ENCODE results near the gene C1QTNF7. TPM values are rescaled to one million over a fixed set of nuclear protein-coding genes. Genes with fewer than 3 reads are reported as not detected.

C1QTNF7 gene
- total RNA-seq, 1 donor from 2014 or later = 28.2 TPM

DNA sequence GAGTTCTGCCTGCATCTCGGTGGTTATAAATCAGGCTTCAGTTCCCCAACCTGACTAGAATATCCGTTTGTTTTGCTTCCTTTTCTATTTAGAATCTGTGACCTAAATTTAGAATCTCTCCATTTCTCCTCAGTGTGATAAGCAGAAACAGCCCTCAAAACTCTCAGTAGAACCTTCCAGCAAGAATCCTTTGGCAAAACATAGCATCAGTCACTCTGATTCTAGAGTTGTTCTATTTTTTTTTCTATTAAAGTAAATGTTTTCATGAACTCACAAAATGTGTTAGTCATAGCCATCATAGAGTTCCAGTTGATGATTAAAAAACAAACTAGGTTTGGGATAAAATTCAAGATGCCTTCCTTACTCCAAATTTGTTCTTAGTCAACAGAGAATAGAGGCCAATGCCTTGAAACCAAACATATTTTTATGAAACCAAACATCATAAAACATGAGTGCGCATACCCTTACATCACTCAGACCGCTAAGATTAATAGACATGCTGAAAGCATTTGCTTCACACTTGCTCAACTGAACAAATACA is 13.2 kb upstream of the C1QTNF7 start:
- DNase-seq (ENCODE audit: low spot score) = no peak

DNA sequence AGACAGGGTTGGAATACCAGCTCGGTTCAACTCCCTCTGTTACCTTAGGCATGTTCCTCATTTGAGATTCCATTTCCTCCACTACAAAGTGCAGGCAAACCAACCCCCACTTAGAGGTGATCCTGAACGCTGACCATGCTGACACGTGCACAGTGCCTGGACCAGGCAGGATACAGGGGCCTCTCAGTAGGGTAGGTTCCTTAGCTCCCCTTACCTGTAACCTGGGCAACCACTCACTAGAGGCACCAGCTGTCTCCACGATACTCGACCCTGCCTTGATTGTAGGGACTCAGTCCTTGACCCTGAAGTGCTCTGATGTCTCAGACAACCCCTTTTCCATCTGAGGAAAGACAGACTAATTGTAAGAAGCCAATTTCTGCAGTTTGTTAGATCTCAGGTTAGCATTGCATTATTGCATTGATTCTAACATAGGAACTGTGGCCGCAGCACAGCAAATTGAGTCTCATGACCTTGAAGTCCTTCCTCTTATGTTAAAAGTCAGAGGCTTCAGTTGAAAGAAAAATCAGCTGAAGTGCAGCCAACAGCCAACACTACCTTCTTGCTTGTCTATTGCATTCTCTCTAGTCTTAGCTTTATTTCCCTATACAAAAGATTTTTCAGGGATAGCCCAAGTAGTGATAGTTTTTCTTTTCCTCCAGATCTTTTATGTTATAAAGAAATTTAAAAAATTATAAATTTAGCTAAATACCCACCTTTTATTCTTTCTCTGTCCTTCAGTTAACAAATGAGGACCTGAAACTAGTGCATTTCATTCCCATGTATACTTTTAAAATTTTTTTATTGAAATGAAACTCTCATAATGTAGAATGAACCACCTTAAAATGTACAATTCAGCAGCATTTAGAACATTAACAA is 11.2 kb upstream of the C1QTNF7 start:
- DNase-seq (ENCODE audit: low spot score) = no peak

DNA sequence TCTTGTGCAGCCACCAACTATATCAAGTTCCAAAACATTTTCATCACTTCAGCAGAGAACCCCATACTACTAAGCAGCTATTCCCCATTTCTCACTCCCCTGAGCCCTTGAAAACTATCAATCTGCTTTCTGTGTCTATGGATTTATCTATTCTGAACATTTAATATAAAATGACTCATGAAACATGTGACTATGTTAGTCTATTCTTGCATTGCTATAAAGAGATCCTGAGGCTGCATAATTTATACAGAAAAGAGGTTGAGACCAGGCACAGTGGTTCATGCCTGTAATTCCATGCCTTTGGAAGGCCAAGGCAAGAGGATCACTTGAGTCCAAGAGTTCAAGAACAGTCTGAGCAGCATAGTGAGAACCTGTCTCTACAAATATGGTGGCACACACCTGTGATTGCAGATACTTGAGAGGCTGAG is 10.6 kb upstream of the C1QTNF7 start:
- DNase-seq (ENCODE audit: low spot score) = no peak

DNA sequence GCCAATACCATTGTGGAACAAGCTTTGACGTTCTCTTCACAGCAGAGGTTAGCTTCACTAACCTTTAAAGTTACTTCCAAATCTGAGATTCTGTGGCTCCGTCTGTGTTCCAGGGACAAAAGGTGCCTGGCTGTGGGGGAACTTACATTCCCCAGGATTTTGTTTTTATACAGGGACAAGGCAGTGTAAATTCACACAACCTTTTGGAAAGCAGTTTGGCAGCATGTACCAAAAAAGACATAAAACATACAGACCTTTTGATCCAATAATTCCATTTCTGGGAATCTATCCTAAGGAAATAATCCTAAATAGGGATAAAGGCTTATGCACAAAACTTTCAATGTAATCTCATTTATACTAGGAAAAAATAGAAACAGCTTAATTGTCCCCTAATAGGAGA is 8.9 kb upstream of the C1QTNF7 start:
- DNase-seq (ENCODE audit: low spot score) = no peak

DNA sequence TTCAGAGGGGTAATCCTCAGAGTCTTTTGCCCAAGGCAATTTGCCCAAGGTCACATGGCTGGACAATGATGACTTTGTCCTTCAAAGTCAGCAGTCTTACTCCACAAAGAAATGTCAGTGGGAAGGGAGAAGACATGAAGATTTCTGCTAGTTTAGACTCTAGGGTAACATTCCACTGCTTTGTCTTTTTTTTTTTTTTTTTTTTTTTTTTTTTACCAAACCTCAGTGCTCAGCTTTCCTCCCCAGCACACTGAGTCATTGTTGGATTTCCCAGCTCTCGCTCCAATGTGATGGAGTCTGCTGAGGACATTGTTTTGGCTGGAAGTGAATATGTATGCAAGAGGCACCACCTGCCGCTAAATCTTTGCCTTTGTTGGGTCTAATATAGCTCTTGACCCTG is 7.2 kb upstream of the C1QTNF7 start:
- no peak for DNase-seq (ENCODE audit: low spot score)

DNA sequence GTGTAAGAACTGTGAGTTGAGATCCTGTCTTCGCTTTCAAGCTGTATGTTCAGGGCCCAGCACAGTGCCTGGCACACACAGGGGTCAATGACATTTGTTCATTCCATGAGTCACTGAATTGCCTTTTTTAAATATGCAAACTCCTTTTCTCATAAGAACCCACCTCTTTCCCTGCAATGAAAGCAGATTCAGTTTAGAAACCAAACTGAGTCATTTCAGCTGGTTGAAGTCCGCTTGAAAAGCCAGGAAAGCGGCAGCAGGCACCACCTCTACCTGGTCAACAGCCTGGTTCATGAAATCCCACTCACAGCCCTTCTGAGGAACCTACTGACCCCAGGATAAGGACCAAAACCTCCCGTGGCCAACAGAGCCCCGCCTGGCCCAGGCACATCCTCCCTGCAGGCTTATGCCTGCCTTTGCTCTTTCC is 4.5 kb upstream of the C1QTNF7 start:
- no peak for DNase-seq (ENCODE audit: low spot score)

DNA sequence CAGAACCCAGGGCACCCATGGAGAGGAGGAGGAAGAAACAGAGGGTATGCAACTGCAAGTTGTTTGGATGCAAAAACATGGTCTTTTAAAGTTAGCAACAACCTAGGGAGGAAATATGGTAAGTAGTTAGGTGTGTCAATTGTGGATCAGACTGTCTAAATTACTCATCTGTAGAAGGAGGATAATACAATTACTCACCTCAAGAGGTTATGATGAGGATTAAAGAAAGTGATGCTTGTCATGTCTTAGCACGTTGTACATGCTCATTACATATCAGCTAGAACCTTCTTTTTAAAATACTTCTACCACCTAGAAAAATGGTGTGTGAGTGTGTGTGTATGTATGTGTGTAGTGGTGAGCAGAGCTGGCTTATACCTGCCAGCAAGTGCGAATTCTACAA is 2.3 kb upstream of the C1QTNF7 start:
- no peak for DNase-seq (ENCODE audit: low spot score)

DNA sequence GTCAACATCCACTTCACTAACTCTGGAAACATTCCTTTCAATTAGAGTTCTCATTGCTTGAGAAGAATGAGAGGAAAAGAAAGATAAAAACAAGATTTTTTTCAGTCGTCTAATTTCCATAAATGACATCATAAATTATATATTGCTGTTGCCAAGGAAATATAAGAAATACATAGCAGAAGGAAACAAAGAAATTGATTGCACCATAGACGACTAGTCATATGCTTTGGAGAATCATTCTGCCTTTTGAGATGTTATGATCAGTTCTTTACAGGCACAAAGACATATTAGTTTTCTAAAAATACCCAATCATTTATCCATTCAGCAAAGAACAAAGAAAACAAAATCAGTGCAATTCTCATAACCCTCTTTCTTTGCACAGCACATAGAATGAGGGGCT is 672 bp upstream of the C1QTNF7 start:
- DNase-seq (ENCODE audit: low spot score) = no peak

DNA sequence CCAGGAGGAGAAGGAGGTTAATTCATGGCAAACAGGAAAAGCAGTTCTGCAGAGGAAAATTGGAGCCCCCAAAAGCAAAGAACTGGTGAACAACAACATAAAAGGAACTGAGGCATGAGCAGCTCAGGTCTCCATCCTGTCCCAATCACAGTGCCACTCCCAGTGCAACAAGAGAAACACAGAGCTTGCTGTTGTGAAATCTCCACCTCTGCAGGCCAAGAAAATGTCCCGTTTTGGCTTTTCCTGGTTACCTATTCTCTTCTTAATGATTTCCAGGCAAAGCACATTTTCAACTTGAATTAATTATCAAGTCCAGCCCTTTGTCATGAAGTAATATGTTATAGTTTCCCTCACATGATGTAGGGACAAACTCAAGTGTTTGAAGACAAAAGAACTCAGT is 778 bp downstream of the C1QTNF7 start:
- DNase-seq (ENCODE audit: low spot score) = no peak

DNA sequence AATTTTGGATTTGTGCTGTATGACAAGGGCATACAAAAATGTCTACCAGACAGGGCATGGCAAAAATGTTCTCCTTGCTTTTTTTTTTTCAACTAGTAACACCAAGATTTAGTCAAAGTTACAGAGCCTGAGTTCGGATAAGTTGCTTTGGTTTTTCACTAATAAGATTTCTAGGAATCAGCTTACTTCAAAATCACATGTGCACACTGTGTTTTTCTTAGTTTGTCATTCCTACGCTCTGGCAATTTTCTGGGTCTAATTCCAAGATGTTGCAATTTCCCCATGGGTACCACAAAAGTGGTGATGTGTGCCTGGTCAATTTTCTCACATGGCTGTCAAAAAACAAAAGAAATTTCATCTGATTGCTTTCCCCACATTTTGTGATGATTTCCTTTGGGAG is 6.3 kb downstream of the C1QTNF7 start:
- no peak for DNase-seq (ENCODE audit: low spot score)

DNA sequence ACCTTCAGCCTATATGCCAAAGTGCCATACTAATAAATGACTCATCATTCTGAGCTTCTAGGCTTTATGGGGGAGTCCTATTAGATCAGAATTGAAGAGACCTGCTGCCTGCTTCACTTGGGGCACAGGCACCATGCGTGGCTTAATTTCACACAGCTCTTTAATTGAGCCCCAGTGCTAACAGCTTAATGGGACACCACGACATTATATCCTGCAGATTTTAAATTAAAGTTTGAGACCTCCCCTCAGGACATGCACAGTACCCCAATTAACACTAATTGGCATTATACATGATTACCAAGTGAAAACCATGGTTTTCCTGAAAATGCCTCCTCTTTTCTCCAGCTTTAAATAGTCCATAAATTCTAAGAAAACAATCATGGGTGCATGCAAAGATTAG is 6.8 kb downstream of the C1QTNF7 start:
- DNase-seq (ENCODE audit: low spot score) = no peak

DNA sequence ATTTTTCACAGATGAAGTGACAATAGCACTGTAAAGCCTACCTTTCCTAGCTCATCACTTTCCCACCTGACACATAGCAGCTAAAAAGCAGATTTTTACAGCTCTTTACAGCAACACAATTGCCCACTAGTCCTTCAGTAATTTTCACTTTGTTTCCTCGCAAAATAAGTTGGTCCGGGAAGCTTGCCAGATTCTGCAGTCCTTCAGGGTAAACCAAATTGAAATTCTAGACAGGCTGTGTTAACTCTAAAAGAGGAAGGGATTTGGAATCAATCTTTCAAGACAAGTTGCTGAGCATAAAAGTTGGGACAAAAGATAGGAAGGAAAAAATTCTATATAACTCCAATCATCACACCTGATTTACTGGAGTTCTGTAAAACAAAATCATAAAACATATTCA is 8.7 kb downstream of the C1QTNF7 start:
- DNase-seq (ENCODE audit: low spot score) = no peak

DNA sequence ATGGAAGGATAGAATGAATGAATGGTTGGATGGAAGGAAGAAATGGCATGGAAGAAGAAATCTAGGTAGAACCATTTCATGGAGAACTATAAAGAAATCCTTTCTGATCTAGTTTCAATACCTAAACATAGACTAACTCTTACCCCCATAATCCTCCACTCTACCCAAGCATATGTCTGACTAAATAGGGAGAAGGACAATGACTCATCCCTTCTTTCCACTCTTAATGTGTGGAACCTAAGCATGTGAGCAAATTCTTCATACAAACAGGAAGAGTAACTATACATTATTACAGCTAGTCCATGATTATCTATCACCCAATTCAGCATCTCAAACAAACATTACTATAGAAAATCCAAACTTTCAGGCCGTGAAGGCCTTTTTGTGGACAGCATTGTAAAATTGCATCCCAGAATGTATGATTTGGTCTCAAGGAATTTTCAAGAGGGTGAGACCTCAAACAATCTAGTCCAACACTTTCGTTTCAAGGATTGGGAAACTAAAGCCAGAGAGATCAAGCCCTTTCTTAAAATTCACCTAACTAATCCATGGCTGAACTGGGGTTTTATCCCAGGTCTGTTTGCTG is 11.2 kb downstream of the C1QTNF7 start:
- DNase-seq (ENCODE audit: low spot score) = no peak

DNA sequence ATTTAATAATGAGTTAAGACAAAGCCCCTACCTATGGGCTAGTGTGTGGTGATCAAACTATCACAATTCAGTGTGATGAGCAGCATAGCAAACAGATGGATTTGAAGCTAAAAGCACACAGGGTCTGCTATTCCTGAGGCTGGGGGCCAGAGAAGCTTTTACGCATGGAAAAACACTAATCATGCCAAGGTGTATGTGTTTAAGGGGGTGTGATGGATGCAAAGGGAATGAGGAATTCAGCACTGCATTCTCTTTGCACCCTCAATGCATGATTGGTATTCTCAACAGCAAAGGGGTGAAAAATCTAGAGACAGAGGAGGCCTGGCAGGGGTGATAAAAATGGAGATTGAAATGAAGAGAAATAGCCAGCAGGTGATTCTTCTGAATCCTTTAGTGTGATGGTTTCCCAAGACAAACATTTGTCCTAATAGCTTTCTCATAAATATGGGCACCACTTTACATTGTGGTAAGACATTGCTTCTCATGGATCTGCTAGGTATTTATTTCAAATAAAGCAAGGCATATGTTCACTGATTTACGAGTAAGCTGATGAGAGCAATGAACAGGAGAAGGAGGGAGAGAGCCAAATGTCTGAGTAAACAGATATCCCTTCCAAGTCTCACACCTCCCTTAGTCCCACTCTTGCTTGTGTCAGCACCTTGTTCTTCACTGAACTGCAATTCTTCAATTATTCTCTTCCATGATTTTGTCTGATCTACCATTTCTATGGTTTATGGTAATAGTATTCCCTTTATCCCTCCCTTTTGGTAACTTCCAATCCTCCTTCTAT is 15.7 kb downstream of the C1QTNF7 start:
- no peak for DNase-seq (ENCODE audit: low spot score)

DNA sequence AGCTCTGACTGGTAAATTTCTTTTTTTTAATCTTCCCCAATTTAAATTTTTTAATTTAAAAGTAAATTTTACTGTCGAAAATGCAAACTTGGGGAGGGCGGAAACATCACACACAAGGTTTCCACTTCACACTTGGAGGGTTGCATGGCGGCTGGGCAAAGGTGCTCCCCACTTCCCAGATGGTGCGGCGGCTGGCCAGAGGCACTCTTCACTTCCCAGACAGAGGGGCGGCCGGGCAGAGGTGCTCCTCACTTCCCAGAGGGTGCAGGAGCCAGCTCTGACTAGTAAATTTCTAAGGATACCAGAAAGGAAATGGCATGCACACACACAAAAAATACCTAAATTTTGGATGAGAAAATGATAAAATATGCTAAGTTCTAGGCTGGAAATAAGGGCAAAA is 16.4 kb downstream of the C1QTNF7 start:
- DNase-seq (ENCODE audit: low spot score) = no peak

DNA sequence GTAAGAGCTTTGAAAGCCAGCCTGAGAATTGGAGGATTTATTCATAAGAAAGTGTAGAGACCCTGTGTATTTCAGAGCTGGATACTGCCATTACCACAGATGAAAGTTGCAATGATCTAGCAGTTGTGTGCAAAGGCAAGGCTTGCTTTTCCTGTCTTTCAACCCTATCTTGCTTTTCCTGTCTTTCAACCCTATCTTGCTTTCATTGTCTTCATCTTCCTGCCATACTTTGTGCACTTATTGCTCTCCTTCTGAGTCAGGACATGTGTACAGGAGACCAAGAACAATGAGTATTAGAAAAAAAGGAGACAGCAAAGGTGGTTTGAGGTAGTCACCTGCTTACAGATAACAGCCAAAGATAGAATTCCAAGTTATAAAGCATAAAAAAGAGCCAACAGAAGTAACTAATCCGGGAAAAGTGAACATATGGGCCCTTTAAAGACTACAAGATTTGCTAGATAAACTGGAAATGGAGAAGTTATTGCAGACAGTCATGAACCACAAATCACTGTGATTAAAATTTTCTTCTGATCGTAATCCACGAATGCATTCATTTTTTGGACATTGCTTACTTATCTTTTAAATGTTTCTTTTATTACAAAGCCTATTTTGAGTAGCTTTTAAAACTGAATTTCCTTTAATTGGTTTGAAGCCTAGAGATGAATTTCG is 17.2 kb downstream of the C1QTNF7 start:
- no peak for DNase-seq (ENCODE audit: low spot score)

DNA sequence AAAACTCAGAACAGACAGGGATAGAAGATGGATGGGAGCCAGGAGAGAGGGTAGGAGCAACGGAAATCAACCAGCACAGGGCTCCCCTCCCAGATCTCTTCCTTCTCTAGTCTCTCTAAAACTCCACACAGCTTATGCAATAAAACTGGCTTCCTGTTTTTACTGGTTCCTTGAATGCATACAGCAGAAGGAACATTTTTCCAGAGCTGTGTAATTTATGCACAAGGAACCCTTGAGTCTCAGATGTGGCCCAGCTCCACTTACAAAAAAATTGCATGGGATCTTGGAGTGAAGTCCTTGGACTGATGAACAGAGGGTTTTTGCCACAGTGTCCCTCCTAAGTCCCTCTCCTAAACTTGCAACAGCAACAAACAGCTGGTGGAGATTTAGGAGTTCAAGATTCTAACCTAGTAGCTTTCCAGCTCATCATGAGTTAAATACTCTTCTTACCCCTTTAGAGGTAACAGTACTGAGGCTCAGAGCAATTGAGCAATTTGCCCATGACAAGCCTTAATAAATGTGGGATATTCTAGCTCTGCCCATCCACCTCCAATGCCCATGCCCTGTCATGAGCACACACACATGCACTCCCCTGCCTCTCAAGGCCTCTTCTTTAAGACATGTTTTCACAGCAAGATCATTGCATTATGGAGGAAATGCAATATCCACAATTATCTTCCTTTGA is 23.5 kb downstream of the C1QTNF7 start:
- no peak for DNase-seq (ENCODE audit: low spot score)

DNA sequence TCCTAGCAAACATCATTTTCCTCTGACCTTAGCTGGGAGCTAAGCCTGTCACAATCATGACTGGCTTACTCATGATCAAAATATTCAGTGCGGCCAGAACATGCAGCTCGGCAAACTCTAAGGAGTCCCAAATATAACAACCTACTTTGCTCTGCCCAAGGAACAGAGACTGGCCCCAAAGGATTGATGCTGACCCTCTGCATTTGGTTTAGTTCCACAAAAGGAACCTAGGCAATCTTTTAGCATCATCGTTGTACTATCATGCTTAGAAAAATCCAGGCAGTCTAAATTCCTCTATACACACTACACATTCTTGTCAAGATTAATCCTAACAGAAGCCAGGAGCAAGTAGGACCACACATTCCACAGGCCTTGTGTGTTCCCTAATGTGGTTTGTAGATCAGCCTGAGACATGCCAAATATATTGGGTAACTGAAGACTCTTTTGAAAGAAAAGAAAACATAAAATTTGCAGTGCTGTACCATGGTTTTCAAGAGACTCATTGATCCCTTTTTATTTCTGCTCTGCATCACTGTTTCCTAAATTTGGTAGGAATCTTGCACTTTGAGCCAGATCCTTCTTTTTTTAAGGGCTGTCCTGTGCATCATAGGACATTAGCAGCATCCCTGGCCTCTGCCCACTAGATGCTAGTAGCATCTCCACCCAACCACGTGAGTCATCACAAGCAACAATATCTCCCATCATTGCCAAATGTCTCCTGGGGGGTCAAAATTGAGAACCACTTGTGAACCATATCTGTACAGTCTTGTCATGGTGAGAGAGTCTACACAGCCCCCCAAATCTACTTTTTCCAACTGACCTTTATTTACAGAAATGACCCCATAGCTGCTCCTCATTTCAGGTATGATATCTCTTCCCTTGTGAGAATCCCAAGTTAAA is 24.3 kb downstream of the C1QTNF7 start:
- no peak for DNase-seq (ENCODE audit: low spot score)

DNA sequence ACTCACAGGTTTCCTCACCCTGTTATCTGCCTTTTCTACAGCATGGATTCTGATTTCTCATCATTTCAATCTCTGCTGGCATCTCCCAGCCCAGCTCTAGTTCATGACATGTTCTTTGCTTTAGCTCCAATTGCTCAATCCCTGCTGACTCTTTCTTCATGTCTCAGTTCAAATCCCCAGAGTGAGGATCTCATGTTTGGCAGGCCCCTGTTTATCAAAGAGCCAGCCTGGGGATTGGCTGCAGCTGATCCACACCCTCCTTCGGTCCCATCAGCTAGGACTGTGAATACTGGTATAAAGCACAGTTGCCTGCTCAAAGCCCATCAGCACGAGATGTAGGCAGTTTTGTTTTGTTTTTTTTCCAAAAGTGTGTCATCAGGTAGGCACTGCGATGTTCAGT is 27.5 kb downstream of the C1QTNF7 start:
- peak; percentile 35 for DNase-seq (ENCODE audit: low spot score)

Measured in mucosa of gallbladder (tissue), 1 donor.